Thyroid gland (tissue), 4 donors: Measurements from ENCODE around the gene CDK16. TPM values are rescaled to one million over a fixed set of nuclear protein-coding genes. Genes with fewer than 3 reads are reported as not detected.

Source experiments
- DNase-seq, 2 donors: peaks; one replicate each; pipeline ENCODE4 v3.0.0-alpha.2; 2019
- H3K27ac ChIP-seq, 3 donors: fragments of 200-600 bp; sonication (generic); 1 replicate in 2 of 3; 2 replicates in 1 of 3; pipeline ENCODE4 v1.5.1; 2016 to 2019; ENCODE audit warnings: mild to moderate bottlenecking in 1 of 3, moderate library complexity in 1 of 3
- H3K27me3 ChIP-seq: fragments of 200-600 bp; sonication (generic); one replicate; pipeline ENCODE4 v1.5.1; 2019
- H3K36me3 ChIP-seq, 2 donors: fragments of 200-600 bp; sonication (generic); one replicate each; pipeline ENCODE4 v1.5.1; 2016 to 2019
- H3K4me1 ChIP-seq, 2 donors: fragments of 200-600 bp; sonication (generic); one replicate each; pipeline ENCODE4 v1.5.1; 2017 to 2019
- H3K4me3 ChIP-seq, 3 donors: fragments of 200-600 bp; sonication (generic); replicated peaks in 1 of 3; 1 replicate in 2 of 3; 2 replicates in 1 of 3; pipeline ENCODE4 v1.5.1; 2016; ENCODE audit warnings: mild to moderate bottlenecking in 1 of 3
- H3K9me3 ChIP-seq: fragments of 200-600 bp; sonication (generic); one replicate; pipeline ENCODE4 v1.5.1; 2017
- POLR2A ChIP-seq, 2 donors: fragments of 450-650 bp; IDR thresholded peaks; one replicate each; pipeline ENCODE4 v1.6.1; 2017; ENCODE audit warnings: antibody characterized with exemption in 2 of 2, mild to moderate bottlenecking in 2 of 2, moderate library complexity in 1 of 2
- WGBS, 2 donors: methylation state at CpG; one replicate each; pipeline ENCODE4 v1.1.5; 2017; 5-methylcytosine and 5-hydroxymethylcytosine counted together
- intact Hi-C: fragments of 100-400 bp; cut with DNase I; formaldehyde crosslinking; loops from one replicate; pipeline ENCODE4 v1.15.1; 2023
- total RNA-seq, 4 donors: library from RNA; depleted of rRNA; stranded (reverse); fragments of >200 nt; gene quantifications; one replicate each; pipeline ENCODE4 v1.2.3, GENCODE V29; 2016
- TF ChIP-seq, protein P1 (sequence below), 6 experiments: fragments of 200-600 bp in 3 of 6; fragments of 450-650 bp in 3 of 6; sonication (generic) in 3 of 6; IDR thresholded peaks; one replicate each; pipeline ENCODE4 v1.5.1; 2016 to 2019; ENCODE audit warnings: antibody characterized with exemption in 6 of 6, mild to moderate bottlenecking in 2 of 6, inconsistent platforms in 1 of 6, moderate library complexity in 1 of 6

The CDK16 gene
- total RNA-seq, 4 donors from 2014 or later = 76.6 to 111 (median 93.7) TPM

DNA sequence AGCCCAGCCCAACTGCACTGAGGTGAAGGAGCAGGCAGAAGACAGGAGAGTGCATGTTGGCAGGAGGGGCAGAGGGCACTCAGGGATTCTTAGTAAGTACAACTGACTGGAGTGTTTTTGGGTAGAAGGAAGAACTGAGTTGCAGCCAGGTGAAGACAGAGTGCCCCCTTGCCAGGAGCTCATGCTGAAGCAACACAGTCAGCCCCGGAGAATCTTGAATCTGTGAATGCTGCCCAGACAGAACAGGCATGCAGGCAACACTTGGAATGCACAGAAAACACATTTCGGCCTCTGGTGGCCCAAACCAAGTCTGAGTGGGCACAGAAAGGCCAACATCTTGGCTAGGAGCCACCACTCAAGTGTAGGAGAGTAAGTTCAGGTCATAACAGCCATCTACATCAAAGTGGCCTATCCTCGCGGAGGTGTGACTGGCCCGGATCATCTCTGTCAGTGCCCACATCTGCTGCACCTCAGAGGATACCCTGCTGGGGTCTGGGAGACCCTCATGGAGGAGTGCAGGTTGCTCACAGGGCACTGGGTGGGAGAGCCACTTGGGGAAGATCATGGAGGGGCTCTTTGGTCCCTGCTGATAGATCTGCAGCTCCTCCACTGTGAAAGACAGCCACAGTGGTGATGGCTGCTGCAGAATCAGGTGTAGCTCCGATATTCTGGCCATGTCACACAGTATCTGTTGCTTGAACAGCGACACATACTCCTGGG lies 54.7 kb downstream of the CDK16 start:
- Histone ChIP-seq H3K27ac (peak overlapping the region; percentile 51 to 70 (median 61)), H3K27me3 (no peaks in the 10 kb centered on the region), H3K4me3 (no peak overlapping the region), H3K4me1 (peaks cover 0 to 8% of the 10 kb centered on the region in 2 donors), H3K9me3 (no peaks in the 10 kb centered on the region), H3K36me3 (no peaks in the 10 kb centered on the region)
- TF ChIP-seq POLR2A (IDR thresholded peaks at IDR 0.05) = no peak
- TF ChIP-seq, protein P1, sequence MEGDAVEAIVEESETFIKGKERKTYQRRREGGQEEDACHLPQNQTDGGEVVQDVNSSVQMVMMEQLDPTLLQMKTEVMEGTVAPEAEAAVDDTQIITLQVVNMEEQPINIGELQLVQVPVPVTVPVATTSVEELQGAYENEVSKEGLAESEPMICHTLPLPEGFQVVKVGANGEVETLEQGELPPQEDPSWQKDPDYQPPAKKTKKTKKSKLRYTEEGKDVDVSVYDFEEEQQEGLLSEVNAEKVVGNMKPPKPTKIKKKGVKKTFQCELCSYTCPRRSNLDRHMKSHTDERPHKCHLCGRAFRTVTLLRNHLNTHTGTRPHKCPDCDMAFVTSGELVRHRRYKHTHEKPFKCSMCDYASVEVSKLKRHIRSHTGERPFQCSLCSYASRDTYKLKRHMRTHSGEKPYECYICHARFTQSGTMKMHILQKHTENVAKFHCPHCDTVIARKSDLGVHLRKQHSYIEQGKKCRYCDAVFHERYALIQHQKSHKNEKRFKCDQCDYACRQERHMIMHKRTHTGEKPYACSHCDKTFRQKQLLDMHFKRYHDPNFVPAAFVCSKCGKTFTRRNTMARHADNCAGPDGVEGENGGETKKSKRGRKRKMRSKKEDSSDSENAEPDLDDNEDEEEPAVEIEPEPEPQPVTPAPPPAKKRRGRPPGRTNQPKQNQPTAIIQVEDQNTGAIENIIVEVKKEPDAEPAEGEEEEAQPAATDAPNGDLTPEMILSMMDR (IDR thresholded peaks at IDR 0.05) = no peak
- WGBS, 2 donors = 100% methylated on average over 1 of the region's 7 CpGs; no CpG with 5 or more reads in 1 of the 2 donors
- peak; percentile 73 to 76 for DNase-seq
- intact Hi-C loops = no loop called here

DNA sequence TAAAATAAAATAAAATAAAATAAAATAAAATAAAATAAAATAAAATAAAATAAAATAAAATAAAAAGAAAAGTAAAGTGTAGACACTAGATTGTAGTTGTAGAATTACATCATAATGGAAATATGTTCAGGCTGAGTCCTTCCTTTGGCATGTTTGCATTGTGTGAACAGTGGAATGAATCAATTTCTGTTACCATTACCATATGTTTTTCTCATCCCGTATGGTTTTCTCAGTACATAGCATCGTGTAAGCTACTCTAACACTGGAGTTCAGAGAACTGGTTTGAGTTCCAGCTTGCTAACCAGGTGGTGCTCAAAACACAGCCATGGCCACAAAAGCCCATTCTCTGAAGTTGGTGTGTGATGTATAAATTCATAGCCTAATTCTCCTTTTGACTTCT lies 60.2 kb downstream of the CDK16 start:
- 63 to 75% methylated on average over 2 of the region's 2 CpGs for WGBS, 2 donors
- Histone ChIP-seq H3K4me1 (no peaks in the 10 kb centered on the region), H3K36me3 (no peaks in the 10 kb centered on the region), H3K27ac (no peak overlapping the region), H3K4me3 (no peak overlapping the region), H3K27me3 (peaks cover 3% of the 10 kb centered on the region), H3K9me3 (no peaks in the 10 kb centered on the region)
- intact Hi-C loops = no loop called here
- TF ChIP-seq, protein P1 (IDR thresholded peaks at IDR 0.05) = no peak
- TF ChIP-seq POLR2A (IDR thresholded peaks at IDR 0.05) = no peak
- DNase-seq = no peak

Other genes starting within 250 kb of the CDK16 start
- 10 to 100 TPM; 19.6 to 29.6 (median 22.0) TPM for gene RGN, start 140.2 kb upstream of the CDK16 start, total RNA-seq
- 100 to 1,000 TPM in 3 of 4 donors, 10 to 100 TPM in 1; 68.5 to 179 (median 107) TPM for gene NDUFB11, start 74.0 kb upstream of the CDK16 start, total RNA-seq
- 10 to 100 TPM; 26.5 to 43.0 (median 35.2) TPM for gene RBM10, start 73.5 kb upstream of the CDK16 start, total RNA-seq
- 100 to 1,000 TPM; 159 to 293 (median 201) TPM for gene UBA1, start 24.9 kb upstream of the CDK16 start, total RNA-seq
- gene USP11, start 14.3 kb downstream of the CDK16 start, total RNA-seq = 100 to 1,000 TPM in 1 of 4 donors, 10 to 100 TPM in 3; 61.9 to 128 (median 86.8) TPM
- 1 to 10 TPM in 3 of 4 donors, under 1 TPM in 1; 0.89 to 2.0 (median 1.2) TPM for gene ZNF157, start 151.9 kb downstream of the CDK16 start, total RNA-seq